Epithelial cell of esophagus (primary cell): ENCODE data around the gene NHSL1.

Experiments used
- DNase-seq: peaks from one replicate; pipeline ENCODE4 v3.0.0; 2010; ENCODE audit warnings: low read depth
- H3K4me3 ChIP-seq: 2 replicates; pipeline ENCODE4 v1.5.1; 2011; ENCODE audit warnings: mild to moderate bottlenecking, low read length, control low read depth
- TF ChIP-seq, protein P1 (sequence below): IDR thresholded peaks from 2 replicates; pipeline ENCODE4 v1.5.1; 2011; ENCODE audit warnings: low read depth, mild to moderate bottlenecking, low read length, control low read depth, inconsistent platforms; ENCODE audit not compliant: insufficient read depth; ENCODE audit errors: missing control alignments

Gene NHSL1

DNA sequence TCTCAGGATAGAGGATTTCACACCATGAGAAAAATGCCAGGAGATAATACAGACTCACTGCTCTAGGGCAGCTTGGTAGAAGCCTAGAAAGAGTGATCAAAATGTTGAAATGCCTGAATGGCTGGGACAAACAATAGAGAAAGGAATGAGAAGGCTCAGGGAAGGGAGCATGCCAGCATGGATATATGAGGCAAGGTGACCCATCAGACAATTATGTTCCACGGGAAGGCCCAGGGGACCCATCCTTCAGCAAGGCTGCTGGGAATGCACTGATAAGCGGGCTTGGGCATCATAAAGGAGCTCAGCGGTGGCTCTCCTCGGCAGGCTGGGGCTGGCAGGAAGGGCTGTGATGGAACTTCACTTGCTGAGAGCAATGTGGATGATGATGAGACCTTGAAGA, 83.1 kb downstream of the NHSL1 start:
- DNase-seq, result no peak
- TF ChIP-seq, protein P1, sequence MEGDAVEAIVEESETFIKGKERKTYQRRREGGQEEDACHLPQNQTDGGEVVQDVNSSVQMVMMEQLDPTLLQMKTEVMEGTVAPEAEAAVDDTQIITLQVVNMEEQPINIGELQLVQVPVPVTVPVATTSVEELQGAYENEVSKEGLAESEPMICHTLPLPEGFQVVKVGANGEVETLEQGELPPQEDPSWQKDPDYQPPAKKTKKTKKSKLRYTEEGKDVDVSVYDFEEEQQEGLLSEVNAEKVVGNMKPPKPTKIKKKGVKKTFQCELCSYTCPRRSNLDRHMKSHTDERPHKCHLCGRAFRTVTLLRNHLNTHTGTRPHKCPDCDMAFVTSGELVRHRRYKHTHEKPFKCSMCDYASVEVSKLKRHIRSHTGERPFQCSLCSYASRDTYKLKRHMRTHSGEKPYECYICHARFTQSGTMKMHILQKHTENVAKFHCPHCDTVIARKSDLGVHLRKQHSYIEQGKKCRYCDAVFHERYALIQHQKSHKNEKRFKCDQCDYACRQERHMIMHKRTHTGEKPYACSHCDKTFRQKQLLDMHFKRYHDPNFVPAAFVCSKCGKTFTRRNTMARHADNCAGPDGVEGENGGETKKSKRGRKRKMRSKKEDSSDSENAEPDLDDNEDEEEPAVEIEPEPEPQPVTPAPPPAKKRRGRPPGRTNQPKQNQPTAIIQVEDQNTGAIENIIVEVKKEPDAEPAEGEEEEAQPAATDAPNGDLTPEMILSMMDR, result no peak
- H3K4me3 ChIP-seq, result no peak overlapping the region

DNA sequence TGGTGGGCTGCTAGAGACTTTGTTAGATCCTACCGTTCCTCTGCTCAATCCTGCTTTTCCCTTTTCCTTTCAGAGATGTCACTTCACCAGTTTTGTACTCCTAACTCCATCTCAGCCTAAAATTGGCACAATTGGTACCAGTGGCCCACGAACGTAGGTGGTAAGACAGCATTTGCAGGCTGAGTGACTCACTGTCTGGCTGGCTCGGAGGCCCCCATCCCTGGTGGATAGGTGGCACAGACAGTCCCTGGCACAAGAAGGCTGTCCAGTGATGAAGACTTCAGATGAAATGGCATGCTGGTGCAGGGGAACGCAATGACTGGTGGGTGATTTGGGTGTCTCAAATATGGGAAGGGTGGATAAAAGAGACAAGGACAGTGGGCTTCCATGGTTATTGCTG, 84.2 kb downstream of the NHSL1 start:
- no peak overlapping the region for H3K4me3 ChIP-seq
- TF ChIP-seq, protein P1, result no peak
- no peak for DNase-seq

DNA sequence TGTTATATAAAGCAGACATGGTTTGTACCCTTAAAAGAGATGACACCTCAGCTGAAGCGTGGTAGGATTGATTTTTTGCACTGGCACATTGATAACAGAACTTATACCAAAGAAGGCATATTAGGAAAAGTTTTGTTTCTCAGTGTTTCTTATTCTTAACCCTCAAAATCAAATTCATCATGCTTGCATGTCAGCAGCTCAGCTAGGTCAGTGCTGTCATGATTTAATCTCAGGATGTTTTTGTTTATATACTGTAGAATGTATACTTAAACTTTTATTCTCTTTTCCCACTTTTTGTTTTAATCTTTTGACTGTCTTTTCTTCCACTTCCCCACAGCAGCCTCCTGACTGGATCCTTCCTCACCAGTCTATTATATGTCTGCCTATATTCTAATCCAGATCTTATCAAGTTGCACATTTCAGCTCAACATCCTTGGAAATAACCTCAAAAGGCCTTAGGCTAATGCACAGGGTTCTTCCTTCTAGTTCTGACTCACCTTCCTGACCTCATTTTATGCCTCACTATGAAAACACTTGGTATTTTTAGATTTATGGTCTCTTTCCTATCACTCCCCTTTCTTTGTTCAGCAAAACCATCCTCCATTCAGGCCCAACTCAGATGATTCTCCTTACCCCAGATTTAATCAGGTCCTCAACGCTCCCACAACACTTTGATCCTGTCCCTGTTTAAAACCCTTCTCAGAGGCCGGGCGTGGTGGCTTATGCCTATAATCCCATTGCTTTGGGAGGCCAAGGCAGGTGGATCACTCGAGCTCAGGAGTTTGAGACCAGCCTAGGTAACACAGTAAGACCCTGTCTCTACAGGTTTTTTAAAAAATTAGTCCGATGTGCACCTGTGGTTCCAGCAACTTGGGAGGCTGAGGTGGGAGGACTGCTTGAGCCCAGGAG, 88.1 kb downstream of the NHSL1 start:
- TF ChIP-seq, protein P1, result no peak
- H3K4me3 ChIP-seq, result no peak overlapping the region
- DNase-seq, result peak; percentile 91

DNA sequence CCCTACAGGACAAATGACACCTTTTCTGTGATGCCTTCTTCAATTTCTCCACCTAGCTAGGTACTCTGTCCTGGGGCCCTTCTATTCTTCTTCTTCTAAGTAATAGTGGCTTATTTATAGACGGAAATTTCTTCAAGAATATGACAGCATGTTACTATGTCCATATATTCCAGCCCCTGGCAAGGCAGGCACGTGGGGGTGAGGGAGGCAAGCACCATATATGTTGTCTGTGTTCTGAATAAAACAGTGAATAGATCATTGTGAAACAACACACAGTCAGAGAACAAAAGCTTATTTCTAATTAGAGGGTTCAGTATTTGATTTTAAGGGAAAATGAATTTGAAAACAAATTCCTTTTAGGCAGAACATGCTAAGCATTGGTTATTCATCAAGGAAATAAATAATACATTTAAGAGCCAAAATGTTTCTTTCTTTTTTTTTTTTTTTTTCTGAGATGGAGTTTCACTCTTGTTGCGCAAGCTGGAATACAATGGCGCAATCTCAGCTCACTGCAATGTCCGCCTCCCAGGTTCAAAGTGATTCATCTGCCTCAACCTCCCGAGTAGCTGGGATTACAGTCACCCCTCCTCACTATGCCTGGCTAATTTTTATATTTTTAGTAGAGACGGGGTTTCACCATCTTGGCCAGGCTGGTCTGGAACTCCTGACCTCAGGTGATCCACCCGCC, 89.1 kb downstream of the NHSL1 start:
- TF ChIP-seq, protein P1, result no peak
- DNase-seq, result peak; percentile 86
- H3K4me3 ChIP-seq, result no peak overlapping the region

DNA sequence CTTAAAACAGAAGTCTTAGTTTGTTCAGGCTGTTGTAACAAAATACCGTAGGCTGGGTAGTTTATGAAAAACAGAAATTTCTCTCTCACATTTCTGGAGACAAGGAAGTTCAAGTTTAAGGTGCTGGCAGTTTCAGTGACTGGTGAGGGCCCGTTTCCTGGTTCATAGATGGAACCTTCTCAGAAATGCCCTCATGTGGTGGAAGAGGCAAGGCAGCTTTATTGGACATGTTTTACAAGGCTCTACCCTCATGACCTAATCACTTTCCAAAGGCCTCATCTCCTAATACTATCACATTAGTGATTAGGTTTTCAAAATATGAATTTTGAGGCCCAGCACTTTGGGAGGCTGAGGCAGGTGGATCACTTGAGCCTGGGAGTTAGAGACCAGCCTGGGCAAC, 92.9 kb downstream of the NHSL1 start:
- H3K4me3 ChIP-seq, result no peak overlapping the region
- DNase-seq, result peak; percentile 41

DNA sequence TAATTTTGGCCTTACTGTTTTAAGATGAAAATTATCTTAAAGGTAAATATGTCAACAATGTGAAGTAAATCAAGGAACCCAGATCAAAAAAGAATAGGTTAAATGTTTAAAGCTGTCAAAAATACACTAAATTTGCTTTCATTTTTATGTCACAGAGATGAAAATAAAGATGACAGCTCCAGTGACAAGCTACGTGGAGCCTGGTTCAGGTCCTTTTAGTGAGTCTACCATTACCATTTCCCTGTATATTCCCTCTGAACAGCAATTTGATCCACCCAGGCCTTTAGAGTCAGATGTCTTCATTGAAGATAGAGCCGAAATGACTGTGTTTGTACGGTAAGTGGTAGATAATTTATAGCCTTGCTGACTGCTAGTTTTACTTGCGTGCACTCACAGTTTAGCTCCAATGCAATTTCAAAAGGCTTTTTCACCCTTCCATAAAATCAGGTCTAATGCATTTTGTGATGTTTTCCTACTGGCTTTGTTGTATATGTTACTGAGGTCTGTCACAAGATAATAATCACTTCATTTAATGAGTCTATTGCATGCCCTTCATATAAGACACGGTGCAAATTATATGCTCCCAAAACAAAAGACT, 93.4 kb downstream of the NHSL1 start:
- H3K4me3 ChIP-seq, result no peak overlapping the region
- DNase-seq, result no peak
- TF ChIP-seq, protein P1, result no peak

More for the DNA sequence above, 92.9 kb downstream of the NHSL1 start:
- TF ChIP-seq, protein P1, result peak; percentile 32
